Neural cell (in vitro differentiated cells): Measurements from ENCODE around the gene NMT1. TPM values are rescaled to one million over a fixed set of nuclear protein-coding genes. Genes with fewer than 3 reads are reported as not detected.
"Not testable (repeated sequence)": the region's sequence is repeated elsewhere in the genome, so short reads cannot be mapped to it uniquely, and the experiment has no call there.

Source experiments
- H2AFZ ChIP-seq: fragments of 200-600, 300-800 bp; sonication (generic), shearing (Covaris generic); 2 replicates; pipeline ENCODE4 v1.6.0; 2014; ENCODE audit warnings: low read depth, mild to moderate bottlenecking, antibody characterized with exemption, low read length, moderate library complexity
- H3F3A ChIP-seq: fragments of 200-600 bp; shearing (Covaris generic); 2 replicates; pipeline ENCODE4 v1.6.1; 2016; ENCODE audit warnings: mild to moderate bottlenecking, moderate library complexity, mixed read lengths, antibody characterized with exemption, low read length; ENCODE audit not compliant: insufficient read depth, poor library complexity, severe bottlenecking
- H3K27ac ChIP-seq: fragments of 200-600, 300-800 bp; sonication (generic), shearing (Covaris generic); 2 replicates; pipeline ENCODE4 v1.5.1; 2014; ENCODE audit warnings: mild to moderate bottlenecking, low read length, moderate library complexity
- H3K27me3 ChIP-seq: fragments of 300-800, 200-600 bp; sonication (generic), shearing (Covaris generic); 2 replicates; pipeline ENCODE4 v1.6.0; 2014; ENCODE audit warnings: mild to moderate bottlenecking, low read depth, low read length, moderate library complexity; ENCODE audit not compliant: insufficient read depth
- H3K36me3 ChIP-seq: fragments of 300-800, 200-600 bp; sonication (generic), shearing (Covaris generic); 2 replicates; pipeline ENCODE4 v1.5.1; 2014; ENCODE audit warnings: mild to moderate bottlenecking, antibody characterized with exemption, low read length, moderate library complexity; ENCODE audit not compliant: insufficient read depth
- H3K4me2 ChIP-seq: fragments of 300-800, 200-600 bp; sonication (generic), shearing (Covaris generic); 2 replicates; pipeline ENCODE4 v1.6.0; 2014; ENCODE audit warnings: mild to moderate bottlenecking, low read length
- H3K4me3 ChIP-seq: fragments of 300-800, 200-600 bp; sonication (generic), shearing (Covaris generic); 2 replicates; pipeline ENCODE4 v1.5.1; 2014; ENCODE audit warnings: mild to moderate bottlenecking, low read length, moderate library complexity
- H3K79me2 ChIP-seq: fragments of 200-600 bp; shearing (Covaris generic); replicated peaks from 2 replicates; pipeline ENCODE4 v1.6.0; 2014; ENCODE audit warnings: mild to moderate bottlenecking, low read length, moderate library complexity; ENCODE audit not compliant: insufficient read depth
- H3K9ac ChIP-seq: fragments of 300-800, 200-600 bp; sonication (generic), shearing (Covaris generic); 2 replicates; pipeline ENCODE4 v1.6.1; 2016; ENCODE audit warnings: mild to moderate bottlenecking, low read length, mixed read lengths
- H3K9me2 ChIP-seq: fragments of 200-600 bp; shearing (Covaris generic); 2 replicates; pipeline ENCODE4 v1.6.1; 2016; ENCODE audit warnings: mild to moderate bottlenecking, low read length, mixed read lengths; ENCODE audit not compliant: insufficient read depth
- H3K9me3 ChIP-seq: fragments of 200-600, 300-800 bp; sonication (generic), shearing (Covaris generic); 2 replicates; pipeline ENCODE4 v1.6.1; 2016; ENCODE audit warnings: mild to moderate bottlenecking, mixed run types, low read length, moderate library complexity, mixed read lengths
- H4K20me1 ChIP-seq: fragments of 200-600 bp; shearing (Covaris generic); 2 replicates; pipeline ENCODE4 v1.6.1; 2016; ENCODE audit warnings: mild to moderate bottlenecking, mixed run types; ENCODE audit not compliant: insufficient read depth
- EP300 ChIP-seq: fragments of 450-650 bp; conservative IDR thresholded peaks from 2 replicates; pipeline ENCODE4 v1.6.1; 2014; ENCODE audit warnings: antibody characterized with exemption, mild to moderate bottlenecking, moderate library complexity; ENCODE audit not compliant: poor library complexity, severe bottlenecking
- EZH2 ChIP-seq: fragments of 200-600, 300-800 bp; shearing (Covaris generic), sonication (generic); IDR thresholded peaks from 2 replicates; pipeline ENCODE4 v1.6.1; 2014; ENCODE audit warnings: antibody characterized with exemption, low read length, borderline replicate concordance, mild to moderate bottlenecking; ENCODE audit not compliant: insufficient read depth, poor library complexity, severe bottlenecking
- MXI1 ChIP-seq: fragments of 450-650 bp; conservative IDR thresholded peaks from 2 replicates; pipeline ENCODE4 v1.6.1; 2014; ENCODE audit warnings: antibody characterized with exemption, mild to moderate bottlenecking; ENCODE audit not compliant: poor library complexity, severe bottlenecking
- POLR2AphosphoS5 ChIP-seq: IDR thresholded peaks from 2 replicates; pipeline ENCODE4 v1.6.1; 2012
- RAD21 ChIP-seq: fragments of 450-650 bp; conservative IDR thresholded peaks from 2 replicates; pipeline ENCODE4 v1.6.1; 2014; ENCODE audit warnings: antibody characterized with exemption, mild to moderate bottlenecking, moderate library complexity
- SMC3 ChIP-seq: fragments of 450-650 bp; conservative IDR thresholded peaks from 2 replicates; pipeline ENCODE4 v1.6.1; 2014; ENCODE audit warnings: antibody characterized with exemption, mild to moderate bottlenecking, moderate library complexity; ENCODE audit not compliant: poor library complexity
- TAF1 ChIP-seq: IDR thresholded peaks from 2 replicates; pipeline ENCODE4 v1.6.1; 2012; ENCODE audit warnings: low read depth
- polyA plus RNA-seq: library from polyadenylated mRNA; depleted of rRNA; stranded (reverse); fragments of >200 nt; gene quantifications from 2 replicates; pipeline ENCODE4 v1.2.3, GENCODE V29; 2014
- TF ChIP-seq, protein P1 (sequence below): IDR thresholded peaks from 2 replicates; pipeline ENCODE4 v1.6.1; 2012; ENCODE audit warnings: borderline replicate concordance
- TF ChIP-seq, protein P2 (sequence below): fragments of 450-650 bp; IDR thresholded peaks from 2 replicates; pipeline ENCODE4 v1.5.1; 2014; ENCODE audit warnings: antibody characterized with exemption, mild to moderate bottlenecking, moderate library complexity; ENCODE audit not compliant: poor library complexity, severe bottlenecking

Gene NMT1
- polyA plus RNA-seq, 1 donor from 2014 or later: 23.4 TPM

GRCh38 chr17:45050481-45051059 lies 10.5 kb upstream of the NMT1 start:
- Histone ChIP-seq H4K20me1 (no peaks in the 10 kb centered on the region), H3K27ac (peak overlapping the region; percentile 76), H3K36me3 (no peaks in the 10 kb centered on the region), H3K9me3 (no peaks in the 10 kb centered on the region), H3K4me3 (peak overlapping the region; percentile 80), H3K79me2 (peaks cover 23% of the 10 kb centered on the region), H3K9ac (peak overlapping the region; percentile 84), H3K9me2 (no peaks in the 10 kb centered on the region), H3K4me2 (peak overlapping the region; percentile 96), H3K27me3 (no peaks in the 10 kb centered on the region), H3F3A (no peaks in the 10 kb centered on the region), H2AFZ (no peak overlapping the region)
- TF ChIP-seq MXI1: no peak
- no peak for TF ChIP-seq EP300
- no peak for TF ChIP-seq SMC3
- no peak for TF ChIP-seq TAF1
- TF ChIP-seq, protein P1, sequence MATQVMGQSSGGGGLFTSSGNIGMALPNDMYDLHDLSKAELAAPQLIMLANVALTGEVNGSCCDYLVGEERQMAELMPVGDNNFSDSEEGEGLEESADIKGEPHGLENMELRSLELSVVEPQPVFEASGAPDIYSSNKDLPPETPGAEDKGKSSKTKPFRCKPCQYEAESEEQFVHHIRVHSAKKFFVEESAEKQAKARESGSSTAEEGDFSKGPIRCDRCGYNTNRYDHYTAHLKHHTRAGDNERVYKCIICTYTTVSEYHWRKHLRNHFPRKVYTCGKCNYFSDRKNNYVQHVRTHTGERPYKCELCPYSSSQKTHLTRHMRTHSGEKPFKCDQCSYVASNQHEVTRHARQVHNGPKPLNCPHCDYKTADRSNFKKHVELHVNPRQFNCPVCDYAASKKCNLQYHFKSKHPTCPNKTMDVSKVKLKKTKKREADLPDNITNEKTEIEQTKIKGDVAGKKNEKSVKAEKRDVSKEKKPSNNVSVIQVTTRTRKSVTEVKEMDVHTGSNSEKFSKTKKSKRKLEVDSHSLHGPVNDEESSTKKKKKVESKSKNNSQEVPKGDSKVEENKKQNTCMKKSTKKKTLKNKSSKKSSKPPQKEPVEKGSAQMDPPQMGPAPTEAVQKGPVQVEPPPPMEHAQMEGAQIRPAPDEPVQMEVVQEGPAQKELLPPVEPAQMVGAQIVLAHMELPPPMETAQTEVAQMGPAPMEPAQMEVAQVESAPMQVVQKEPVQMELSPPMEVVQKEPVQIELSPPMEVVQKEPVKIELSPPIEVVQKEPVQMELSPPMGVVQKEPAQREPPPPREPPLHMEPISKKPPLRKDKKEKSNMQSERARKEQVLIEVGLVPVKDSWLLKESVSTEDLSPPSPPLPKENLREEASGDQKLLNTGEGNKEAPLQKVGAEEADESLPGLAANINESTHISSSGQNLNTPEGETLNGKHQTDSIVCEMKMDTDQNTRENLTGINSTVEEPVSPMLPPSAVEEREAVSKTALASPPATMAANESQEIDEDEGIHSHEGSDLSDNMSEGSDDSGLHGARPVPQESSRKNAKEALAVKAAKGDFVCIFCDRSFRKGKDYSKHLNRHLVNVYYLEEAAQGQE: no peak
- TF ChIP-seq POLR2AphosphoS5: no peak
- TF ChIP-seq EZH2: no peak
- TF ChIP-seq, protein P2, sequence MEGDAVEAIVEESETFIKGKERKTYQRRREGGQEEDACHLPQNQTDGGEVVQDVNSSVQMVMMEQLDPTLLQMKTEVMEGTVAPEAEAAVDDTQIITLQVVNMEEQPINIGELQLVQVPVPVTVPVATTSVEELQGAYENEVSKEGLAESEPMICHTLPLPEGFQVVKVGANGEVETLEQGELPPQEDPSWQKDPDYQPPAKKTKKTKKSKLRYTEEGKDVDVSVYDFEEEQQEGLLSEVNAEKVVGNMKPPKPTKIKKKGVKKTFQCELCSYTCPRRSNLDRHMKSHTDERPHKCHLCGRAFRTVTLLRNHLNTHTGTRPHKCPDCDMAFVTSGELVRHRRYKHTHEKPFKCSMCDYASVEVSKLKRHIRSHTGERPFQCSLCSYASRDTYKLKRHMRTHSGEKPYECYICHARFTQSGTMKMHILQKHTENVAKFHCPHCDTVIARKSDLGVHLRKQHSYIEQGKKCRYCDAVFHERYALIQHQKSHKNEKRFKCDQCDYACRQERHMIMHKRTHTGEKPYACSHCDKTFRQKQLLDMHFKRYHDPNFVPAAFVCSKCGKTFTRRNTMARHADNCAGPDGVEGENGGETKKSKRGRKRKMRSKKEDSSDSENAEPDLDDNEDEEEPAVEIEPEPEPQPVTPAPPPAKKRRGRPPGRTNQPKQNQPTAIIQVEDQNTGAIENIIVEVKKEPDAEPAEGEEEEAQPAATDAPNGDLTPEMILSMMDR: no peak
- TF ChIP-seq RAD21: no peak

- Histone ChIP-seq H4K20me1 (no peaks in the 10 kb centered on the region), H3K79me2 (peaks cover 23% of the 10 kb centered on the region), H3K27ac (peak within 1 kb of the TSS; percentile 76), H3F3A (no peaks in the 10 kb centered on the region), H2AFZ (peak within 1 kb of the TSS; percentile 35), H3K4me2 (peak within 1 kb of the TSS; percentile 96), H3K9me2 (no peaks in the 10 kb centered on the region), H3K27me3 (no peaks in the 10 kb centered on the region), H3K36me3 (no peaks in the 10 kb centered on the region), H3K9ac (peak within 1 kb of the TSS; percentile 84), H3K9me3 (no peaks in the 10 kb centered on the region), H3K4me3 (peak within 1 kb of the TSS; percentile 80)
- TF ChIP-seq, protein P2: no peak
- TF ChIP-seq POLR2AphosphoS5 (peak; percentile 65), RAD21 (no peak), MXI1 (peak; percentile 80), EP300 (peak; percentile 48), SMC3 (peak; percentile 19), EZH2 (no peak), TAF1 (no peak)
- TF ChIP-seq, protein P1: peak; percentile 47
These were observed 9.9 kb upstream of the NMT1 start, which contains the start of gene DCAKD for GRCh38 chr17:45051060-45051719. Gene DCAKD (minus strand): TSS chr17:45051632. CDS start chr17:45034885, 16,747 bp downstream.

GRCh38 chr17:45051720-45052051 lies 9.4 kb upstream of the NMT1 start:
- peak overlapping the region; percentile 84 for H3K9ac ChIP-seq
- H3K27me3 ChIP-seq, H2AFZ ChIP-seq, H3K4me2 ChIP-seq, H3K36me3 ChIP-seq, H4K20me1 ChIP-seq, H3K27ac ChIP-seq, H3K9me2 ChIP-seq, H3K9me3 ChIP-seq, H3F3A ChIP-seq: not testable (repeated sequence)
- peak overlapping the region; percentile 70 for H3K4me3 ChIP-seq
- H3K79me2 ChIP-seq: peaks cover 23% of the 10 kb centered on the region
